Femur (tissue), 1 donor: ENCODE results near the gene PPP1R1B.

Source experiments
- DNase-seq: peaks from one replicate; pipeline ENCODE4 v3.0.0-alpha.2; 2017

The PPP1R1B gene

GRCh38 chr17:39617446-39618245 is 9.1 kb upstream of the PPP1R1B start:
- peak; percentile 71 for DNase-seq

- no peak for DNase-seq
Measured at GRCh38 chr17:39618246-39618913, 8.4 kb upstream of the PPP1R1B start.

GRCh38 chr17:39618956-39619785 is 7.6 kb upstream of the PPP1R1B start:
- DNase-seq: no peak

- no peak for DNase-seq
Measured at GRCh38 chr17:39619786-39620101, 7.0 kb upstream of the PPP1R1B start.

GRCh38 chr17:39621523-39622379 is 5.0 kb upstream of the PPP1R1B start:
- DNase-seq: peak; percentile 94

GRCh38 chr17:39622380-39623006 is 4.3 kb upstream of the PPP1R1B start:
- no peak for DNase-seq

GRCh38 chr17:39623356-39623950 is 3.3 kb upstream of the PPP1R1B start:
- DNase-seq: peak; percentile 85

GRCh38 chr17:39624313-39624712 is 2.4 kb upstream of the PPP1R1B start:
- no peak for DNase-seq

GRCh38 chr17:39625198-39625785 is 1.5 kb upstream of the PPP1R1B start:
- DNase-seq: no peak

GRCh38 chr17:39627047-39627711 is 427 bp downstream of the PPP1R1B start:
- DNase-seq: no peak

- DNase-seq: no peak
Measured at GRCh38 chr17:39627712-39628516, 1.2 kb downstream of the PPP1R1B start.

- DNase-seq: no peak
Measured at GRCh38 chr17:39628655-39629493, 2.1 kb downstream of the PPP1R1B start.

GRCh38 chr17:39629494-39629880 is 2.7 kb downstream of the PPP1R1B start:
- no peak for DNase-seq

- no peak for DNase-seq
Measured at GRCh38 chr17:39629898-39630297, 3.1 kb downstream of the PPP1R1B start.

GRCh38 chr17:39631403-39631802 is 4.7 kb downstream of the PPP1R1B start:
- DNase-seq: no peak

- DNase-seq: no peak
Measured at GRCh38 chr17:39632153-39632941, 5.6 kb downstream of the PPP1R1B start.

- no peak for DNase-seq
Measured at GRCh38 chr17:39633570-39634183, 6.9 kb downstream of the PPP1R1B start.
